Erythroblast (primary cell): ENCODE results near the gene RASGRP4.

ENCODE experiments used
- GATA1 ChIP-seq: IDR thresholded peaks from 2 replicates; pipeline ENCODE4 v1.6.1; 2011; ENCODE audit warnings: low read depth, mild to moderate bottlenecking, control low read depth, low read length, moderate library complexity
- POLR2A ChIP-seq: IDR thresholded peaks from 2 replicates; pipeline ENCODE4 v1.6.1; 2011; ENCODE audit warnings: mild to moderate bottlenecking, low read length

- TF ChIP-seq POLR2A (no peak), GATA1 (no peak)
These were observed 54.9 kb downstream of the RASGRP4 start for GRCh38 chr19:38371081-38371480.
